Liver (tissue), 3 donors: Measurements from ENCODE around the gene TLN1.

Source experiments
- FOXA1 ChIP-seq: IDR thresholded peaks from 2 replicates; pipeline ENCODE4 v1.6.1; 2016; ENCODE audit warnings: antibody characterized with exemption
- GABPA ChIP-seq, 2 donors: IDR thresholded peaks in 1 of 2; conservative IDR thresholded peaks in 1 of 2; 2 replicates each; pipeline ENCODE4 v1.6.1; 2016; ENCODE audit warnings: antibody characterized with exemption in 2 of 2, mild to moderate bottlenecking in 1 of 2, moderate library complexity in 1 of 2
- RAD21 ChIP-seq, 2 donors: IDR thresholded peaks; 2 replicates each; pipeline ENCODE4 v1.6.1; 2016; ENCODE audit warnings: antibody characterized with exemption in 2 of 2, mild to moderate bottlenecking in 2 of 2
- RXRA ChIP-seq, 2 donors: IDR thresholded peaks; 2 replicates each; pipeline ENCODE4 v1.6.1; 2017 to 2018; ENCODE audit warnings: antibody characterized with exemption in 2 of 2, mild to moderate bottlenecking in 1 of 2
- SP1 ChIP-seq: IDR thresholded peaks from 2 replicates; pipeline ENCODE4 v1.6.1; 2018; ENCODE audit warnings: antibody characterized with exemption, mild to moderate bottlenecking
- YY1 ChIP-seq: IDR thresholded peaks from 2 replicates; pipeline ENCODE4 v1.6.1; 2016; ENCODE audit warnings: antibody characterized with exemption, mild to moderate bottlenecking
- TF ChIP-seq, protein P1 (sequence below): fragments of 150-350 bp; IDR thresholded peaks from 2 replicates; pipeline ENCODE4 v1.5.1; 2017; ENCODE audit warnings: improper control_type of control experiment, low read depth, low read length; ENCODE audit not compliant: missing input control
- TF ChIP-seq, protein P2 (sequence below): IDR thresholded peaks from 2 replicates; pipeline ENCODE4 v1.6.1; 2016; ENCODE audit warnings: antibody characterized with exemption
- TF ChIP-seq, protein P3 (sequence below): IDR thresholded peaks from 2 replicates; pipeline ENCODE4 v1.6.1; 2016; ENCODE audit warnings: antibody characterized with exemption, mild to moderate bottlenecking
- donor health status: healthy.
- donor health status: healthy.

DNA sequence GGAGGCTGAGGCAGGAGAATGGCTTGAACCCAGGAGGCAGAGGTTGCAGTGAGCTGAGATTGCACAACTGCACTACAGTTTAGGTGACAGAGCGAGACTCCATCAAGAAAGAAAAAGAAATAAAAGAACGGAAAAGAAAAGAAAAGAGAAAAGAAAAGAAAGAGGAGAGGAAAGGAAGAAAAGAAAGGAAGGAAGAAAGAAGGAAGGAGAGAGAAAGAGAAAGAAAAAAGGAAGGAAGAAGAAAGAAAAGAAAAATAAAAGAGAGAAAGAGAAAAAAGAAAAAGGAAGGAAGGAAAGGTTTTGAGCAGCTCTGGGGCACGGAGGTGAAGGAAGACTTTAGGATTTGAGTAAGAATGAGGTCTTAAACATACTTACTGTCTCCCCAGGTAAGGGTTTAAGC lies 18.4 kb downstream of the TLN1 start:
- TF ChIP-seq, protein P1, sequence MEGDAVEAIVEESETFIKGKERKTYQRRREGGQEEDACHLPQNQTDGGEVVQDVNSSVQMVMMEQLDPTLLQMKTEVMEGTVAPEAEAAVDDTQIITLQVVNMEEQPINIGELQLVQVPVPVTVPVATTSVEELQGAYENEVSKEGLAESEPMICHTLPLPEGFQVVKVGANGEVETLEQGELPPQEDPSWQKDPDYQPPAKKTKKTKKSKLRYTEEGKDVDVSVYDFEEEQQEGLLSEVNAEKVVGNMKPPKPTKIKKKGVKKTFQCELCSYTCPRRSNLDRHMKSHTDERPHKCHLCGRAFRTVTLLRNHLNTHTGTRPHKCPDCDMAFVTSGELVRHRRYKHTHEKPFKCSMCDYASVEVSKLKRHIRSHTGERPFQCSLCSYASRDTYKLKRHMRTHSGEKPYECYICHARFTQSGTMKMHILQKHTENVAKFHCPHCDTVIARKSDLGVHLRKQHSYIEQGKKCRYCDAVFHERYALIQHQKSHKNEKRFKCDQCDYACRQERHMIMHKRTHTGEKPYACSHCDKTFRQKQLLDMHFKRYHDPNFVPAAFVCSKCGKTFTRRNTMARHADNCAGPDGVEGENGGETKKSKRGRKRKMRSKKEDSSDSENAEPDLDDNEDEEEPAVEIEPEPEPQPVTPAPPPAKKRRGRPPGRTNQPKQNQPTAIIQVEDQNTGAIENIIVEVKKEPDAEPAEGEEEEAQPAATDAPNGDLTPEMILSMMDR = no peak
- TF ChIP-seq GABPA (IDR thresholded peaks at IDR 0.05 in 1 of 2, conservative IDR thresholded peaks at IDR 0.05 in 1 of 2) (no peak), FOXA1 (no peak), RAD21 (IDR thresholded peaks at IDR 0.05) (no peak), YY1 (no peak), RXRA (IDR thresholded peaks at IDR 0.05) (no peak), SP1 (no peak)
- TF ChIP-seq, protein P2, sequence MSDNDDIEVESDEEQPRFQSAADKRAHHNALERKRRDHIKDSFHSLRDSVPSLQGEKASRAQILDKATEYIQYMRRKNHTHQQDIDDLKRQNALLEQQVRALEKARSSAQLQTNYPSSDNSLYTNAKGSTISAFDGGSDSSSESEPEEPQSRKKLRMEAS = no peak
- TF ChIP-seq, protein P3, sequence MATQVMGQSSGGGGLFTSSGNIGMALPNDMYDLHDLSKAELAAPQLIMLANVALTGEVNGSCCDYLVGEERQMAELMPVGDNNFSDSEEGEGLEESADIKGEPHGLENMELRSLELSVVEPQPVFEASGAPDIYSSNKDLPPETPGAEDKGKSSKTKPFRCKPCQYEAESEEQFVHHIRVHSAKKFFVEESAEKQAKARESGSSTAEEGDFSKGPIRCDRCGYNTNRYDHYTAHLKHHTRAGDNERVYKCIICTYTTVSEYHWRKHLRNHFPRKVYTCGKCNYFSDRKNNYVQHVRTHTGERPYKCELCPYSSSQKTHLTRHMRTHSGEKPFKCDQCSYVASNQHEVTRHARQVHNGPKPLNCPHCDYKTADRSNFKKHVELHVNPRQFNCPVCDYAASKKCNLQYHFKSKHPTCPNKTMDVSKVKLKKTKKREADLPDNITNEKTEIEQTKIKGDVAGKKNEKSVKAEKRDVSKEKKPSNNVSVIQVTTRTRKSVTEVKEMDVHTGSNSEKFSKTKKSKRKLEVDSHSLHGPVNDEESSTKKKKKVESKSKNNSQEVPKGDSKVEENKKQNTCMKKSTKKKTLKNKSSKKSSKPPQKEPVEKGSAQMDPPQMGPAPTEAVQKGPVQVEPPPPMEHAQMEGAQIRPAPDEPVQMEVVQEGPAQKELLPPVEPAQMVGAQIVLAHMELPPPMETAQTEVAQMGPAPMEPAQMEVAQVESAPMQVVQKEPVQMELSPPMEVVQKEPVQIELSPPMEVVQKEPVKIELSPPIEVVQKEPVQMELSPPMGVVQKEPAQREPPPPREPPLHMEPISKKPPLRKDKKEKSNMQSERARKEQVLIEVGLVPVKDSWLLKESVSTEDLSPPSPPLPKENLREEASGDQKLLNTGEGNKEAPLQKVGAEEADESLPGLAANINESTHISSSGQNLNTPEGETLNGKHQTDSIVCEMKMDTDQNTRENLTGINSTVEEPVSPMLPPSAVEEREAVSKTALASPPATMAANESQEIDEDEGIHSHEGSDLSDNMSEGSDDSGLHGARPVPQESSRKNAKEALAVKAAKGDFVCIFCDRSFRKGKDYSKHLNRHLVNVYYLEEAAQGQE = no peak
